NCI-H2081 treated with DMSO at 0.1 percent for 48 hours (cell line): ENCODE data around the gene INPP5A.

Source experiments
- DNase-seq: peaks from one replicate; lab custom pipeline; 2025; lab: John Stamatoyannopoulos, UW

Gene INPP5A

GRCh38 chr10:132648072-132648850 lies 110.7 kb downstream of the INPP5A start:
- DNase-seq = no peak

- no peak for DNase-seq
Observed at GRCh38 chr10:132648851-132649528, 111.4 kb downstream of the INPP5A start.

DNA sequence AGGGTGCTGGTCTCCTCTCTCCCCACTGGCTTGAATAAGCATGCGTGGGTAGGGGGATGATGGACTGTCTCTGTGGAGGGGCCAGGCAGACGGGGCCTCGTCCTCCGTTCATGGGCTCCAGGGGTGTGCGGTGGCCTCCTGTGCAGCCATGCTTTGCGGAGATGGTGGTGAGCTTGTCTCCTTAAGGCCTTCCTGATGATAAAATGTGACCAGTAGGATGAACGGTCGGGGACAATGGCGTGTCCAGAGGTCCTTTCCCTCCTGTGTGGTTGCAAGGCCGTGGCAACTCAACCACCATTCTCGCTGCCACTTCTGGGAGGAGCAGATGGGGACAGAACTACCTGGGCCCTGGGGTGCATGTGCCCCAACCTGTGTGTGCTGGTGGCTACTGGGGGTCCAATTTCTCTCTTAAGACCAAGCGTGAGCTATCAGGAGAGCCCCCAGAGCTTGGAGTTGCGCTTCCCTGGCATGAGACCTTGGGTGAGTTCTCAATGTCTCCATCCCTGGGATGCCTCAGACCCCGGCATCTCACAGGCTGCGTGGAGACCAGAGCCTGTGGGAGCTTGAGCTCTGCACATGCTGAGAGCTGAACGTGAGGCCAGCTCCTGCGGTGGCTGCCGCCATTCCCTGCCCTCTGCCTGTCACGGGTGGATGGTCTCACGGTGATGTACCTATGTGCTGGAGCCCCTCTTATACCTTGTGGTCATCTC lies 112.2 kb downstream of the INPP5A start:
- DNase-seq = no peak

- no peak for DNase-seq
Observed at GRCh38 chr10:132650611-132651250, 113.1 kb downstream of the INPP5A start.

DNA sequence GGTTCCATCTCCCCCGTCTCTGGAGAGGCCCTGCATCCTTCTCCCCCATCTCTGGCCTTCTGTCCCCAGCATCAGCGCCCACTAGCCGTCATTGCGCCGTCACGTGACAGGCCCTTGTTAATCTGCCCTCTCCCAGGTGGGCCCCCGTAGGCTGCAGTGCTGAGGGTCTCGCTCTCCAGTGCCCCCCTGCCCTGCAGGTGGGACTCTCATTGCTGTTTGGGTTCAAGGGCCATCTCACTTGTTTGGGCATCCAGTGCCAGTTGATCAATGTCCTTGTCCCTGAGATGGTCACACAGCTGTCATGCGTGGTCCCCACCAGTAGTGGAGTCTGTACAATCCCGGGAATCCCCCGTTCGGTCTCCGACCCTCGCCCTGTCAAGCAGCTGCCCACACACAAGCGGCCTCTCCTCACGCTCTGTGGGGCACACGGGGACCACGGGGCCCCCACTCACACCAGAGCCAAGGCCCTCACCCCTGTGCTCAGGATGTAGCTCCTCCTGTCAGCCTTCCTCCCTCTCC lies 114.0 kb downstream of the INPP5A start:
- DNase-seq = no peak

GRCh38 chr10:132652446-132652845 lies 114.9 kb downstream of the INPP5A start:
- DNase-seq = no peak

GRCh38 chr10:132652936-132653590 lies 115.5 kb downstream of the INPP5A start:
- no peak for DNase-seq

- DNase-seq = no peak
Observed at GRCh38 chr10:132653721-132654120, 116.1 kb downstream of the INPP5A start.

GRCh38 chr10:132654121-132654571 lies 116.6 kb downstream of the INPP5A start:
- DNase-seq = no peak

DNA sequence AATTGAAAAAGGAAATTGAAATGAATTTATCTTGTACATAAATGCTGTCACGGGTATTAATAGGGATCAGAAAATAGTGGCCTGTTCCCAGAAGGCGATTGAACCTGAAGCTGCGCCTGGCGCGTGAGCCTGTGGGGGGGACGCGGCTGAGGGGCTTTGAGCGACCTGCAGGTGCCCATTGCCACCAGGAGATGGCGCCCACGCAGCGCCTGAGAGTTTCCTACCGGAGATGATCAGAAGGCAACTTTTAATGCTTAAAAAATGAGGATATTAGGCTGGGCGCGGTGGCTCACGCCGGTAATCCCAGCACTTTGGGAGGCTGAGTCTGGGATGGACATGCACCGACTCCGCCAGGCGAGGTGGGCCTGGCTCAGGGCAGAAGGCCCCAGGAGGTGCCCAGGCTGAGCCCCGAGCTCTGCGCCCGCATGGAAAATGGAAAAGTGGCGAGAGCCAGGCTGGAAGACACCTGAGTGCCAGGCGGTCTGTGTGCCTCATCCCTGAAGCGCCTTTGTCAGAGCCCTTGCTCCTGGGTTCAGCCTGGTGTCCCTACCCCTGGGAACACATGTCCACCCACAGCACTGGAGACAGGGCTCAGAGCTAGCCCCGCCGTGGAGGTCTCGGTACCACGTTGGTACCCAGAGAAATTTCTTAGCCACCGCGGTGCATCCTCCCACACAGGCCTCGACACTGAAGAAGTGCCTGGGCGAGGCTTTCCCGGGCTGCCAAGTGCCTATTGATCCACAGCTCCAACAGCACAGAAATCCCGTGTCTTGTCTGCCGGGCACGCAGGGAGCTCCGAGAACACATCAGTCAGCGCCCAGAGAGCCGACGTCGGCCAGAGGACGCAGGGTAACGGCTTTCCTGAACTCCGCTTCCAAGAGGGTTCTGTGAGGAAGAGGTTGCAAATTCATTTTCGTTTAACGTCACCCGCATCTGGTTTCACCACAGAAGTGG lies 117.4 kb downstream of the INPP5A start:
- no peak for DNase-seq

DNA sequence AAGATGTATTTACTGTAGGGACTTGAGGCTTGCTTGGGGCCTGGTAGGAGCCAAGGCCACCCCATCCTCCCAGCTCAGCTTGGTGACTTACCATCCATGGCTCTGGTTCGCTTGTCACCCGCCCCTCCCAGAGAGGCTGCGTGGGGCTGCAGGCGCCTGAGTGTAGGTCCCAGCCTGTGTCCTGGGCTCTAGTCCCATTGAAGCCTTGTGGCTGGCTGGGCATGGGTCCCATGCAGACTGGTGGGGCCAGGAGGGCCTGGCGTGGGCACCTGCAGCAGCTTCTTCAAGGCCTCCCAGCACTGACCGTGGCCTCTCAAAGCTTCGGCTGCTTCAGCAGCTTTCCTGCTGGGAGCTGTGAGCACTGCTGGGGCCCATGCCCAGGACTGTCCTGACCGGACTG lies 118.1 kb downstream of the INPP5A start:
- no peak for DNase-seq

DNA sequence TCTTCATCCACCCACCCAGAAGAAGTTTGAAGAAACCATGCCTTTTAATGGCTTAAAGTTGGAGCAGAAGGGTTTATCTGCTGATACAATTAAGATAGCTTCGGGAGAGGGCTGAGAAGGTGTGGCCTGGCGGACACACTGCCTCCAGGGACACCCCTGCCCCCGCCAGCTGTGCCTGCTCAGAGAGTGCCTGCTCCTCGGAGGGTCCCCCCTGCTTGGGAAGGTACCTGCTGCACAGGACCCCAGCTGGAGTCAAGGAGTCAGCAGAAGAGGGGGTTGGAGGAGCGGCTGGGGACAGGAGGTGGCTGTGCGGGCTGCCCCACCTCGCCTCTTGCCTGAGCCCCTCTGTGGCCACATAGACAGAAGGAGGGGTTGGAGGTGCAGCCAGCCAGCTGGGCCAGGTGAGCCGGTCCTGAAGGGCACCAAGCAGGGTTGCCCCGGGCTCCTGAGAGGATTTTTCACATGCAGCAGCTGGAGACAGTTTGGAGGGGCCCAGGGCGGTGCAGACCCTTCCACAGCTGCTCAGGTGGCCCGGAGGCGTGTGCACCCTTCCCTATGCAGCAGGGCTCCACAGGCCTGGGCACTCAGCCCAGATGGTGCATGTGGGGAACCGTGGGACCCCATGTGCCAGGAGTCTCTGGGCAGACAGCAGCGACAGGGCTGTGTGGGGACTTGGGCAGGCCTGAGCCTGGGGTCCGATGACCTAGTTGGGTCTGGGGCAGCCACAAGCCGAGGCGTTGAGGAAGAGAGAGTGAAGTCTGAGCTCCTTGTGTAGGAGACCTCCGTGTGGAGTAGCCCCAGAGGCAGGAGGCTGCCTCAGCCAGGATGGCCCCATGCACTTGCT lies 118.9 kb downstream of the INPP5A start:
- DNase-seq = no peak

DNA sequence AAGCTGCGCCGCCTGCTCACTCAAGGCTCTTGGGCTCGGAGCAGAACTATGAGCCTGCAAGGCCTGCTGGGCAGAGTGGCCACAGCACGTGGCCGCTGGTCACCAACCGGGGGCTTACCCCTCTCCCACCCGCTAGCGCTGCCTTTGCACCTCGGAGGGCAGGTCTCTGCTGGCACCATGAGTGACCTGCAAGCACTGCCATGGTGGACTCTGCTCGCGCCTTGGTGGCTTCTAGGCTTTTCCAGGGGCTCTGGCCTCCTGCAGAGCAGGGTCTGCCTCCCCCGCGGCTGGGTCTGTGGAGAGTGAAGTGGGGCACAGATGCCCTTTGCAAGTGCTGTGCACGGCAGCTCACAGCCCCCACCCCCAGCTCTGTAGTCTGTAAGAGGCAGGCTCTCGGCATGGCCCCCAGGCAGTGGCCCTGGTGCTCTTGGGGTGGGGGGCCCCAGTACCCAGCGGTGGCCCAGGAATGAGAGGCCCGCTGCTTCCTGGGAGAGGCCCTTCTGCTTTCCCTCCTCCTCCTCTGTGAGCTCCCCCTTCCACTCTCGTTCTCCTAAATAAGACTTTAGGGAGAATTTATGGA lies 119.6 kb downstream of the INPP5A start:
- no peak for DNase-seq

- no peak for DNase-seq
Observed at GRCh38 chr10:132657748-132658147, 120.2 kb downstream of the INPP5A start.

DNA sequence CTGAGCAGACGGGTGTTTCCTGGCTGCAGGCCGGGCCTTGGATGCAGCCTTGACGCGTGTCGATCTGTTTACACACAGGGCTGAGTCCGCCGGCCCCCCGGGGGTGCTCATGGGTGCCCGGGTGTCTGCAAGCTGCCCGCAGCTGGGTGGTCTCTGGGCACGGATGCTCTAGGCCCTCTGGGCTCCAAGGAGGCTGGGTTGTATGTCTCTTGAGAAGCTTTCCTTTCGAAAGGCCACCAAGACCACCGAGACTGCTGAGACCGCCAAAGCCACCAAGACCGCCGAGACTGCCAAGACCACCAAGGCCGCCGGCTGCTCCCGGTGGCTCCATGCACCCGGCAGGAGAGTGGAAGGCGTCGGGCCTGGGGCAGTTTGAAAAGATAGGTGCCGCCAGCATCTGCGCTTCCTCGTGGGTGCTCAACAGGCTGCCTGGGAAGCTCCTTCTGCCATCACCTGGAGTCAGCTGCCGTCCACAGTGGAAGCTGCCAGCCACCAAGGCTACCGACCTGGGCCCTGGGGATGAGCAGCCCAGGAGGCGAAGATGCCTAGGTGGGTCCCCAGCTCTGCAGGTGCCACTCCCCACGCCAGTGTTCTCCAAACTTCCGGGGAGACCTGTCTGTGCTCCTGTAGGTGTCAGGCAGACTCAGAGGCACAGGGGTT lies 121.1 kb downstream of the INPP5A start:
- no peak for DNase-seq

DNA sequence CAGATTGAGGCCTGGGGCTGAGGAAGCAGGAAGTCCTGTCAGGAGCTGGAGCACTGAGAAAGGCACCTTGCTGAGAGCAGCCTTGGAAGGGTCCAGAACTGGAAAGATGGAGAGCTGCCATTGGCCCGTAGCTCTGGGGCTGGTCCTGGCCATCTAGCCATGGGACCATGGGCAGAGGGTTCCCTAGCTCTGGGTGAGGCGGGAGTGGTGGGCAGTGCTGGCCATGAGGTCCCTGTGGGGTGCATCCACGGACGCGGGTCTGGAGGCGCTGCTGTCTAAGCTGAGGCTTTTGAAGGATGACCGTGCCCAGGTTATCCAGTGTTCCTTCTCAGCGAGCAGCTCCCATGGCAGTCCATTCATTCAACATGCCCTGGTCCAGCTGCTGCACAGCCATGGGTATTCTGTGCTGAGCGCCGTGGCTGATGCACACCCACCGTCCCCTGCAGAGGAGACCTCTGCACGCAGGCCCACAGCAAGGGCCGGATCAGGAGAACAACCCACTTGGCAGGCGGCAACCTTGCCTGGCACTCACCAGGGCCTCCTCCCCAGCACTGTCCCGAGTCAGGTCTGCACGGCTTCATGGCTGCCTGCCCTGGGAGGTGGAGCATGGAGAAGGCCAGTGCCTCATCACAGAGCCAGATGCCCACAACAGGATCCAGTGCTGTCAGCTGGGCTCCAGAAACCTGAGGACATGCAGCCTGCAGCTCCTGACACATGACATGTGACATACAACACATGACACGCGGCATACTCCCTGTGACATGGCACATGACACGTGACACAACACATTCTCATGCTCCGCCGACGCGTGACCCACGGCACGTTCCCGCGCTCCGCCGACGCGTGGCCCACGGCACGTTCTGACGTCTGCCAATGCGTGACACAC lies 121.9 kb downstream of the INPP5A start:
- no peak for DNase-seq

- DNase-seq = no peak
Observed at GRCh38 chr10:132660385-132660784, 122.8 kb downstream of the INPP5A start.
